B cell (primary cell): ENCODE measurements around the gene BAMBI. TPM values are rescaled to one million over a fixed set of nuclear protein-coding genes. Genes with fewer than 3 reads are reported as not detected.

Source experiments
- ATAC-seq: fragments of 200-7000 bp; cut with Tn5 transposase; one replicate; pipeline ENCODE4 v1.10.0; 2021; ENCODE audit warnings: low read depth, mild to moderate bottlenecking, moderate number of reproducible peaks, moderate library complexity
- CTCF ChIA-PET: fragments of 350-600 bp; sonication (Branson Sonifier 250); formaldehyde crosslinking; loops from one replicate; lab custom pipeline; 2021; ENCODE audit warnings: antibody characterized with exemption, inconsistent platforms; lab: Charles Lee
- POLR2A ChIA-PET: fragments of 350-600 bp; sonication (Branson Sonifier 250); formaldehyde crosslinking; loops from one replicate; lab custom pipeline; 2021; ENCODE audit warnings: antibody characterized with exemption; lab: Charles Lee
- DNase-seq: peaks from one replicate; pipeline ENCODE4 v3.0.0; 2013
- H2AFZ ChIP-seq: 2 replicates; pipeline ENCODE4 v1.6.1; 2012; ENCODE audit warnings: mild to moderate bottlenecking, low read depth, low read length; ENCODE audit not compliant: insufficient read depth, poor library complexity, severe bottlenecking
- H3K27ac ChIP-seq, 2 donors: 1 replicate in 1 of 2; 2 replicates in 1 of 2; pipeline ENCODE4 v1.5.1; 2012 to 2013; ENCODE audit warnings: low read length in 2 of 2, mild to moderate bottlenecking in 2 of 2, moderate library complexity in 1 of 2
- H3K27me3 ChIP-seq, 4 experiments: fragments of 200-600 bp in 1 of 4; sonication (generic) in 1 of 4; replicated peaks in 1 of 4; 1 replicate in 2 of 4; 2 replicates in 2 of 4; pipeline versions ENCODE4 v1.6.1 to v1.7.0; 2013 to 2016; ENCODE audit warnings: low read length in 3 of 4, mild to moderate bottlenecking in 2 of 4, mixed read lengths in 1 of 4, moderate library complexity in 1 of 4; ENCODE audit not compliant: insufficient read depth in 4 of 4, control insufficient read depth in 3 of 4; ENCODE audit errors: control extremely low read depth in 1 of 4
- H3K36me3 ChIP-seq, 2 experiments: replicated peaks in 1 of 2; 1 replicate in 1 of 2; 2 replicates in 1 of 2; pipeline versions ENCODE4 v1.6.1 to v1.7.1; 2013; ENCODE audit warnings: low read length in 1 of 2; ENCODE audit not compliant: insufficient read depth in 2 of 2, control insufficient read depth in 1 of 2; ENCODE audit errors: control extremely low read depth in 1 of 2, extremely low read depth in 1 of 2
- H3K4me1 ChIP-seq, 2 donors: fragments of 200-600 bp in 1 of 2; sonication (generic) in 1 of 2; 1 replicate in 1 of 2; 2 replicates in 1 of 2; pipeline versions ENCODE4 v1.5.1 to v1.6.1; 2013 to 2017; ENCODE audit warnings: low read length in 2 of 2; ENCODE audit not compliant: control insufficient read depth in 2 of 2, insufficient read depth in 2 of 2
- H3K4me2 ChIP-seq: replicated peaks from 2 replicates; pipeline ENCODE3; 2012; ENCODE audit warnings: mild to moderate bottlenecking, low read depth, low read length; ENCODE audit not compliant: poor library complexity, severe bottlenecking
- H3K4me3 ChIP-seq, 5 experiments: fragments of 200-600 bp in 1 of 5; sonication (generic) in 1 of 5; 1 replicate in 3 of 5; 2 replicates in 2 of 5; pipeline versions ENCODE4 v1.5.1 to v1.7.0; 2011 to 2016; ENCODE audit warnings: low read length in 4 of 5, mild to moderate bottlenecking in 4 of 5, low read depth in 2 of 5, control low read depth in 1 of 5, moderate library complexity in 1 of 5; ENCODE audit not compliant: insufficient read depth in 1 of 5; ENCODE audit errors: control extremely low read depth in 1 of 5, extremely low read depth in 1 of 5
- H3K79me2 ChIP-seq: fragments of 200-600 bp; sonication (generic); one replicate; pipeline ENCODE4 v1.6.0; 2016; ENCODE audit warnings: low read length; ENCODE audit not compliant: control insufficient read depth, insufficient read depth
- H3K9ac ChIP-seq: fragments of 200-600 bp; sonication (generic); 2 replicates; pipeline ENCODE4 v1.6.1; 2017; ENCODE audit warnings: mild to moderate bottlenecking, low read length, moderate library complexity
- H3K9me3 ChIP-seq, 3 donors: one replicate each; pipeline versions ENCODE4 v1.6.1 to v1.7.1; 2013; ENCODE audit warnings: low read length in 2 of 3; ENCODE audit not compliant: control insufficient read depth in 2 of 3, insufficient read depth in 1 of 3; ENCODE audit errors: control extremely low read depth in 1 of 3
- H4K20me1 ChIP-seq: 2 replicates; pipeline ENCODE4 v1.6.0; 2012; ENCODE audit warnings: mild to moderate bottlenecking, low read length; ENCODE audit not compliant: insufficient read depth, control insufficient read depth, poor library complexity, severe bottlenecking
- H3K27ac Mint-ChIP-seq: one replicate; pipeline ENCODE4 v1.8.0; 2021; ENCODE audit warnings: mixed read lengths
- H3K27me3 Mint-ChIP-seq: one replicate; pipeline ENCODE4 v1.8.0; 2021; ENCODE audit warnings: mixed read lengths
- H3K4me1 Mint-ChIP-seq: one replicate; pipeline ENCODE4 v1.8.0; 2021; ENCODE audit warnings: mixed read lengths
- H3K4me3 Mint-ChIP-seq: one replicate; pipeline ENCODE4 v1.8.0; 2021; ENCODE audit warnings: mixed read lengths
- H3K9me3 Mint-ChIP-seq: one replicate; pipeline ENCODE4 v1.8.0; 2022; ENCODE audit warnings: mixed read lengths; ENCODE audit not compliant: insufficient read depth
- CTCF ChIP-seq: fragments of 200-600 bp; IDR thresholded peaks from one replicate; pipeline ENCODE4 v1.8.0; 2022; ENCODE audit warnings: antibody characterized with exemption, mild to moderate bottlenecking
- EZH2 ChIP-seq: IDR thresholded peaks from 2 replicates; pipeline ENCODE4 v1.6.1; 2012; ENCODE audit warnings: borderline replicate concordance, low read depth, mild to moderate bottlenecking, moderate library complexity, low read length; ENCODE audit not compliant: insufficient read depth, poor library complexity, severe bottlenecking
- WGBS: methylation state at CpG from one replicate; pipeline ENCODE4 v1.1.5; 2013; ENCODE audit warnings: missing lambda C conversion rate; ENCODE audit not compliant: insufficient coverage; 5-methylcytosine and 5-hydroxymethylcytosine counted together
- intact Hi-C: fragments of 100-400 bp; cut with micrococcal nuclease; formaldehyde crosslinking; loops from one replicate; pipeline ENCODE4 v1.10.0; 2022
- polyA plus RNA-seq: library from polyadenylated mRNA; depleted of rRNA; stranded (reverse); fragments of >200 nt; gene quantifications from 2 replicates; pipeline ENCODE4 v1.2.3, GENCODE V29; 2012
- total RNA-seq, 2 donors: library from RNA; stranded (reverse); fragments of 120-200 nt in 1 of 2; gene quantifications; 1 replicate in 1 of 2; 2 replicates in 1 of 2; pipeline versions ENCODE4 v1.2.3 to v1.2.4, GENCODE V29; 2013 to 2022

BAMBI gene
- total and polyA plus RNA-seq, 2 donors (not counting 1 experiment from before 2014, with no cell fraction given), result 0.84 to 1.9 TPM

DNA sequence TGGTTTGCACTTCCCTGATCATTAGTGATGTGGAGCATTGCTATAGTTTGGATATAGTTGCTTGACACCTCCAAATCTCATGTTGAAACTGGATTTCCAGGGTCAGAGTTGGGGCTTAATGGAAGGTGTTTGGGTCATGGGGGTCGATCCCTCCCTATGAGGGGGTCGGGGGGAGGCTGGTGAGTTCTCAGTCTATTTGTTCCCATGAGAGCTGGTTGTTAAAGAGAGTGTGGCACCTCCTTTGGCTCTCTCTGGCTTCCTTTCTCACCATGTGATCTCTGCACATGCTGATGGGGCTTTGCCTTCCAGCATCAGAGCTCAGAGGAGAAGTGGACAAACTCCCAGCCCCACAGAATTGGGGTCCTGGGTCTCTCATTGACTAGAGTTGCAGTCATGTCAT, 36.8 kb upstream of the BAMBI start:
- no peaks in the 10 kb centered on the region for H3K27me3 ChIP-seq
- peaks cover 0 to 13% (median 0%) of the 10 kb centered on the region in 3 donors for H3K9me3 ChIP-seq
- H3K9ac ChIP-seq, result no peak overlapping the region
- Mint-ChIP-seq H3K4me1 (no peaks in the 10 kb centered on the region), H3K27me3 (peaks cover 11% of the 10 kb centered on the region), H3K4me3 (no peak overlapping the region), H3K9me3 (peaks cover 4% of the 10 kb centered on the region), H3K27ac (no peak overlapping the region)
- no peaks in the 10 kb centered on the region for H3K79me2 ChIP-seq
- intact Hi-C loops, result no loop called here
- H3K4me2 ChIP-seq, result no peak overlapping the region
- DNase-seq (no peak), ATAC-seq (no peak)
- H4K20me1 ChIP-seq, result no peaks in the 10 kb centered on the region
- no peak for TF ChIP-seq EZH2
- no peak for TF ChIP-seq CTCF
- H3K27ac ChIP-seq, result no peak overlapping the region
- WGBS, result 50% methylated on average over 2 of the region's 2 CpGs
- H3K36me3 ChIP-seq, result no peaks in the 10 kb centered on the region
- H2AFZ ChIP-seq, result no peak overlapping the region
- no peaks in the 10 kb centered on the region for H3K4me1 ChIP-seq
- no peak overlapping the region for H3K4me3 ChIP-seq
- POLR2A ChIA-PET, result no interaction called here
- CTCF ChIA-PET, result no interaction called here

DNA sequence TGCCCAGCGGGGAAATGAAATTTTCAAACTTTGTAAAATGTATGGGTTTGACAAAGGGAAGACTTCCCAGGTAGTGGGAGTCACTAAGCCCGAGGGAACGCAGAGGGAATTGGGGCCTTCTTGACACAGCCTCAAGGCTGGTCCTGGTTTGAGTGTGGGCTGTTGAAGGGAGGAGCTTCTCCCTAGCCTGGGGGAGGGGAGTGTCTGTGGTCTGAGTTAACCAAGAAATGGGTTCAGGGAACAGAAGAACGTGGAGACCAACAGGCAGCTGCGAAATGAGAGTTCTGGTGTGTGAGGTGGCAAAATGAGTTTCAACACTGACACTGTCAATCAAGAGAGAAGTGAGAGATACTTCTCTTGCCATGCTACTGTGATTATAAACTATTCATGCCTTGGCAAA, 32.7 kb upstream of the BAMBI start:
- H3K27me3 ChIP-seq, result peaks cover 0 to 4% (median 0%) of the 10 kb centered on the region in 4 experiments
- intact Hi-C loops, result no loop called here
- Mint-ChIP-seq H3K4me3 (no peak overlapping the region), H3K9me3 (peaks cover 2% of the 10 kb centered on the region), H3K27me3 (peaks cover 8% of the 10 kb centered on the region), H3K27ac (no peak overlapping the region), H3K4me1 (no peaks in the 10 kb centered on the region)
- no peaks in the 10 kb centered on the region for H3K36me3 ChIP-seq
- ATAC-seq (no peak), DNase-seq (no peak)
- H3K4me3 ChIP-seq, result no peak overlapping the region
- no peaks in the 10 kb centered on the region for H3K9me3 ChIP-seq
- ChIA-PET CTCF (no interaction called here), POLR2A (no interaction called here)
- no peak overlapping the region for H3K9ac ChIP-seq
- TF ChIP-seq CTCF (no peak), EZH2 (no peak)
- no peak overlapping the region for H3K27ac ChIP-seq
- H2AFZ ChIP-seq, result no peak overlapping the region
- WGBS, result 78% methylated on average over 4 of the region's 5 CpGs
- H3K4me1 ChIP-seq, result no peaks in the 10 kb centered on the region
- no peak overlapping the region for H3K4me2 ChIP-seq
- H4K20me1 ChIP-seq, result no peaks in the 10 kb centered on the region
- H3K79me2 ChIP-seq, result no peaks in the 10 kb centered on the region
